GM13977 (cell line): ENCODE measurements around the gene UQCRC1.

Experiments used
- DNase-seq: peaks from one replicate; pipeline ENCODE4 v3.0.0; 2012; ENCODE audit warnings: low spot score
- CTCF ChIP-seq: IDR thresholded peaks from 2 replicates; pipeline ENCODE4 v1.5.1; 2012; ENCODE audit warnings: mild to moderate bottlenecking, control low read depth; ENCODE audit not compliant: insufficient read depth; ENCODE audit errors: extremely low read depth, missing control alignments
- in situ Hi-C: fragments of 300-500 bp; cut with MboI; formaldehyde crosslinking; loops from one replicate; pipeline ENCODE4 v1.12.0; 2022; ENCODE audit warnings: low sequenced_read_pairs, low pct_unique_long_range_greater_than_20kb, mixed read lengths, inconsistent platforms; ENCODE audit not compliant: unreplicated experiment

UQCRC1 gene

GRCh38 chr3:48599509-48600285 lies 9.7 kb downstream of the UQCRC1 start:
- in situ Hi-C loops, result no loop called here
- no peak for TF ChIP-seq CTCF
- DNase-seq, result no peak

- DNase-seq, result no peak
- no peak for TF ChIP-seq CTCF
- in situ Hi-C loops, result no loop called here
Observed at GRCh38 chr3:48599077-48599501, 10.4 kb downstream of the UQCRC1 start.

GRCh38 chr3:48598323-48599076 lies 10.9 kb downstream of the UQCRC1 start:
- TF ChIP-seq CTCF, result no peak
- in situ Hi-C loops, result no loop called here
- DNase-seq, result no peak

GRCh38 chr3:48597408-48597800 lies 12.0 kb downstream of the UQCRC1 start:
- in situ Hi-C loops, result no loop called here
- DNase-seq, result no peak
- no peak for TF ChIP-seq CTCF

- in situ Hi-C loops, result no loop called here
- DNase-seq, result no peak
- no peak for TF ChIP-seq CTCF
Observed at GRCh38 chr3:48596676-48597407, 12.6 kb downstream of the UQCRC1 start.

- in situ Hi-C loops, result no loop called here
- no peak for TF ChIP-seq CTCF
- no peak for DNase-seq
Observed at GRCh38 chr3:48596157-48596556, 13.3 kb downstream of the UQCRC1 start.
